Esophagus squamous epithelium (tissue), 4 donors: ENCODE data around the gene COL4A2.

Experiments
- CTCF ChIP-seq, 6 experiments: fragments of 450-650 bp in 4 of 6; fragments of 200-600 bp in 2 of 6; sonication (generic) in 2 of 6; IDR thresholded peaks; one replicate each; pipeline ENCODE4 v1.5.1; 2016 to 2019; ENCODE audit warnings: antibody characterized with exemption in 6 of 6, mild to moderate bottlenecking in 4 of 6, moderate library complexity in 4 of 6
- POLR2A ChIP-seq, 4 donors: fragments of 450-650 bp; IDR thresholded peaks; one replicate each; pipeline ENCODE4 v1.6.1; 2017; ENCODE audit warnings: antibody characterized with exemption in 4 of 4, mild to moderate bottlenecking in 4 of 4, moderate library complexity in 3 of 4

DNA sequence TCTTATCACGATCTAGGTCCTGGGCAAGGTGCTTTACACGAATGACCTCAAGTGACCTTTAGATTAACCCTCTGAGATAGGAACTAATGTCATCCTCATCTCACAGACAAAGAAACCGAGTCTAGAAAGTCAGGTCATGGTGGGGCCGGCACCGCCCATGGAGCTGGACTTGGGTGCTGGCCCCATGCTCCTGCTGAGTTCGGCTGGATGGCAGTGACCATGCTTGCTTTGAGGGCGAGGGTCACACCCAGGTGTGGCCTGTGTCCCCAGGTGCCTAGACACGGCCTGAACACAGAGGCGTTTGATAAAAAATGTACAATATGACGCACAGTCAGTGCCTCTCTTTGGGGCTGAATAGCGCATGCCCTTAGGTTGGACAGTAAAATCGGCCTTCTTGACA, 26.8 kb downstream of the COL4A2 start:
- TF ChIP-seq POLR2A (IDR thresholded peaks at IDR 0.05) (no peak), CTCF (IDR thresholded peaks at IDR 0.05) (no peak)
